ENCODE measurements around the gene SMYD4. TPM values are rescaled to one million over a fixed set of nuclear protein-coding genes. Genes with fewer than 3 reads are reported as not detected.

Gene SMYD4
- total and polyA plus RNA-seq, 9 of the 15 experiments (the other 6 are each of a cell fraction or from before 2014, with no cell fraction given), result 1.3 to 10.2 (median 6.7) TPM

- no peak for TF ChIP-seq YBX1 (IDR thresholded peaks at IDR 0.05)
- TF ChIP-seq DPF2 (IDR thresholded peaks at IDR 0.05), result no peak
- TF ChIP-seq TSC22D4 (tag; IDR thresholded peaks at IDR 0.05), result no peak
- TF ChIP-seq CBFA2T3 (IDR thresholded peaks at IDR 0.05), result no peak
- no peak for TF ChIP-seq RFX5 (IDR thresholded peaks at IDR 0.05; ENCODE audit: low read depth, low read length)
- TF ChIP-seq MCM3 (IDR thresholded peaks at IDR 0.05), result no peak
- TF ChIP-seq EP300 (IDR thresholded peaks at IDR 0.05; ENCODE audit: low read length), result no peak
- TF ChIP-seq, protein P1, sequence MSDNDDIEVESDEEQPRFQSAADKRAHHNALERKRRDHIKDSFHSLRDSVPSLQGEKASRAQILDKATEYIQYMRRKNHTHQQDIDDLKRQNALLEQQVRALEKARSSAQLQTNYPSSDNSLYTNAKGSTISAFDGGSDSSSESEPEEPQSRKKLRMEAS (CRISPR knock-in tag; IDR thresholded peaks at IDR 0.05), result no peak
- TF ChIP-seq KHSRP (IDR thresholded peaks at IDR 0.05), result no peak
- TF ChIP-seq XRCC4 (IDR thresholded peaks at IDR 0.05; ENCODE audit: extremely low read depth, insufficient read depth, insufficient read length), result no peak
Observed at GRCh38 chr17:1807890-1808289, 21.8 kb downstream of the SMYD4 start (continued).

DNA sequence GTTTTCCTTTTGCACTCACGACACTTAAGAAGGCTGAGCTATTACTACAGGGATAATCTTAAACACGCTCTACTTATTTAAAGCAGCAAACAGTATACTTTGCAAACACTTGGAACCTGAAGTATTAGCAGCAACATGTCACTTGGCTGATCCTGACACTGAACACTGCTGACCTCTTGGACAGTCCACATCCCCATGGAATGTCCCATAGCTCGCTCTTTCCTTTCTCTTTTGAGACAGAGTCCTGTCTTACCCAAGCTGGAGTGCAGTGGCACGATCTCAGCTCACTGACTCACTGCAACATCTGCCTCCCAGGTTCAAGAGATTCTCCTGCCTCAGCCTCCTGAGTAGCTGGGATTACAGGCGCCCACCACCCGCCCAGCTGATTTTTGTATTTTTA is 26.4 kb downstream of the SMYD4 start:
- Histone ChIP-seq H4K20me1 (replicated peaks; ENCODE audit: control insufficient read depth, insufficient read depth, low read length) (no peaks in the 10 kb centered on the region), H3K9ac (ENCODE audit: insufficient read depth in 1 of 2, low read depth in 2 of 2, low read length in 2 of 2) (no peak overlapping the region; a peak in 1 of 4 replicates), H3K4me1 (replicated peaks in 1 of 2; ENCODE audit: control insufficient read depth in 2 of 2, insufficient read depth in 2 of 2, low read length in 2 of 2) (no peaks in the 10 kb centered on the region), H3K27me3 (ENCODE audit: control insufficient read depth in 2 of 2, insufficient read depth in 2 of 2, low read length in 2 of 2) (no peaks in the 10 kb centered on the region), H3K4me2 (ENCODE audit: insufficient read depth, low read length) (no peak overlapping the region), H3K9me3 (replicated peaks; ENCODE audit: control insufficient read depth, insufficient read depth, low read depth, low read length) (no peaks in the 10 kb centered on the region), H2AFZ (ENCODE audit: low read depth, low read length) (no peak overlapping the region), H3K27ac (ENCODE audit: extremely low read depth, low read depth, low read length) (no peak overlapping the region), H3K79me2 (ENCODE audit: control insufficient read depth, insufficient read depth, low read length) (no peaks in the 10 kb centered on the region), H3K4me3 (no peak overlapping the region), H3K36me3 (ENCODE audit: control insufficient read depth, insufficient read depth, low read length) (peaks cover 28% of the 10 kb centered on the region), H3K9me1 (ENCODE audit: control insufficient read depth, insufficient read depth, low read length) (no peaks in the 10 kb centered on the region)
- TF ChIP-seq ID3 (CRISPR knock-in tag; IDR thresholded peaks at IDR 0.05) (no peak), ID3 (tag; IDR thresholded peaks at IDR 0.05) (no peak), ILK (tag; IDR thresholded peaks at IDR 0.05; ENCODE audit: borderline replicate concordance, low read depth) (no peak), ZFPM2 (CRISPR knock-in tag; IDR thresholded peaks at IDR 0.05) (no peak), CC2D1A (IDR thresholded peaks at IDR 0.05) (no peak)
- no peak for ATAC-seq
- ChIA-PET CTCF (ENCODE audit: low intra/inter-chr PET ratio) (no interaction called here), POLR2A (interaction anchor here (1.0 kb wide), 1 partner anchor 10 kb away, joined by 4 read pairs; no protein-coding TSS in a partner anchor)
- FAIRE-seq, result no peak
- WGBS (ENCODE audit: insufficient coverage, low coverage, missing lambda C conversion rate), result 86% methylated on average over 6 of the region's 6 CpGs
- in situ Hi-C loops (cut with MboI) (no loop called here), intact Hi-C loops (cut with micrococcal nuclease) (no loop called here)
- no peak for DNase-seq (ENCODE audit: extremely low read depth in 1 of 4, low spot score in 3 of 4)
- no TSS peak for BruUV-seq (replicated peaks)

Measured in K562 (cell line).